Smooth muscle cell (in vitro differentiated cells): Measurements from ENCODE around the gene STUM. TPM values are rescaled to one million over a fixed set of nuclear protein-coding genes. Genes with fewer than 3 reads are reported as not detected.

Experiments
- DNase-seq: peaks from one replicate; lab custom pipeline; 2025; ENCODE audit not compliant: unreplicated experiment; lab: John Stamatoyannopoulos, UW
- H2AFZ ChIP-seq: fragments of 200-600 bp; sonication (generic); 2 replicates; pipeline ENCODE4 v1.6.0; 2016; ENCODE audit warnings: antibody characterized with exemption, low read depth, mild to moderate bottlenecking
- H3F3A ChIP-seq: fragments of 200-600 bp; sonication (generic); 2 replicates; pipeline ENCODE4 v1.6.0; 2017; ENCODE audit warnings: antibody characterized with exemption, low read depth
- H3K27ac ChIP-seq: fragments of 200-600 bp; sonication (generic); 2 replicates; pipeline ENCODE4 v1.5.1; 2016; ENCODE audit warnings: low read depth, mild to moderate bottlenecking
- H3K27me3 ChIP-seq: fragments of 200-600 bp; sonication (generic); 2 replicates; pipeline ENCODE4 v1.6.1; 2016; ENCODE audit warnings: low read depth, mild to moderate bottlenecking
- H3K36me3 ChIP-seq: fragments of 200-600 bp; sonication (generic); 2 replicates; pipeline ENCODE4 v1.5.1; 2016; ENCODE audit warnings: low read depth
- H3K4me1 ChIP-seq: fragments of 200-600 bp; sonication (generic); 2 replicates; pipeline ENCODE4 v1.5.1; 2016; ENCODE audit warnings: low read depth
- H3K4me2 ChIP-seq: fragments of 200-600 bp; sonication (generic); 2 replicates; pipeline ENCODE4 v1.6.0; 2016; ENCODE audit warnings: mild to moderate bottlenecking
- H3K4me3 ChIP-seq: fragments of 200-600 bp; sonication (generic); 2 replicates; pipeline ENCODE4 v1.5.1; 2016; ENCODE audit warnings: mild to moderate bottlenecking
- H3K79me2 ChIP-seq: fragments of 200-600 bp; sonication (generic); 2 replicates; pipeline ENCODE4 v1.6.0; 2016; ENCODE audit warnings: low read depth, mild to moderate bottlenecking
- H3K9ac ChIP-seq: fragments of 200-600 bp; sonication (generic); 2 replicates; pipeline ENCODE4 v1.6.0; 2016; ENCODE audit warnings: low read depth
- H3K9me3 ChIP-seq: fragments of 200-600 bp; sonication (generic); replicated peaks from 2 replicates; pipeline ENCODE4 v1.5.1; 2016; ENCODE audit warnings: low read depth
- H4K20me1 ChIP-seq: fragments of 200-600 bp; sonication (generic); 2 replicates; pipeline ENCODE4 v1.6.0; 2016; ENCODE audit warnings: low read depth
- CTCF ChIP-seq: fragments of 200-600 bp; sonication (generic); IDR thresholded peaks from 2 replicates; pipeline ENCODE4 v1.5.1; 2017; ENCODE audit warnings: borderline replicate concordance, mild to moderate bottlenecking, antibody characterized with exemption; ENCODE audit not compliant: insufficient read depth, poor library complexity, severe bottlenecking
- WGBS: methylation state at CpG from one replicate; pipeline ENCODE4 v1.1.7; 2016; ENCODE audit warnings: low lambda C conversion rate; 5-methylcytosine and 5-hydroxymethylcytosine counted together
- polyA plus RNA-seq: library from polyadenylated mRNA; unstranded; fragments of >200 nt; fragmentation: Nextera tagmentation; extraction: Ambion mirVana; gene quantifications from 2 replicates; pipeline ENCODE4 v1.2.1, GENCODE V29; 2016
- total RNA-seq: library from RNA; depleted of rRNA; stranded (reverse); fragments of >200 nt; gene quantifications from 2 replicates; pipeline ENCODE4 v1.2.3, GENCODE V29; 2014

STUM gene
- total and polyA plus RNA-seq, 2 experiments from 2014 or later = 0.04 TPM; not detected in 1

GRCh38 chr1:226547754-226548191 lies 791 bp upstream of the STUM start:
- Histone ChIP-seq H3K36me3 (no peaks in the 10 kb centered on the region), H3K4me1 (peaks cover 10% of the 10 kb centered on the region), H2AFZ (no peak overlapping the region), H3K79me2 (no peaks in the 10 kb centered on the region), H4K20me1 (no peaks in the 10 kb centered on the region), H3K27ac (no peak overlapping the region), H3K27me3 (peaks cover 47% of the 10 kb centered on the region), H3K4me2 (peak overlapping the region; percentile 92), H3F3A (no peaks in the 10 kb centered on the region), H3K4me3 (peak overlapping the region; percentile 53), H3K9me3 (no peaks in the 10 kb centered on the region), H3K9ac (no peak overlapping the region)
- DNase-seq = peak; percentile 33
- TF ChIP-seq CTCF = peak; percentile 86
- 7% methylated on average over 16 of the region's 16 CpGs for WGBS

GRCh38 chr1:226549094-226549936 lies 751 bp downstream of the STUM start:
- Histone ChIP-seq H4K20me1 (no peaks in the 10 kb centered on the region), H3K79me2 (no peaks in the 10 kb centered on the region), H3F3A (no peaks in the 10 kb centered on the region), H3K4me1 (peaks cover 10% of the 10 kb centered on the region), H3K27ac (no peak overlapping the region), H3K27me3 (peaks cover 58% of the 10 kb centered on the region), H3K9me3 (no peaks in the 10 kb centered on the region), H3K4me3 (peak overlapping the region; percentile 53), H3K4me2 (peak overlapping the region; percentile 92), H2AFZ (no peak overlapping the region), H3K9ac (no peak overlapping the region), H3K36me3 (no peaks in the 10 kb centered on the region)
- no peak for DNase-seq
- WGBS = 4% methylated on average over 63 of the region's 73 CpGs
- no peak for TF ChIP-seq CTCF

GRCh38 chr1:226549937-226550671 lies 1.5 kb downstream of the STUM start:
- Histone ChIP-seq H3K4me3 (peak overlapping the region; percentile 53), H3K27ac (no peak overlapping the region), H3F3A (no peaks in the 10 kb centered on the region), H3K79me2 (no peaks in the 10 kb centered on the region), H3K9me3 (no peaks in the 10 kb centered on the region), H3K27me3 (peaks cover 63% of the 10 kb centered on the region), H3K4me1 (peaks cover 10% of the 10 kb centered on the region), H4K20me1 (no peaks in the 10 kb centered on the region), H3K4me2 (peak overlapping the region; percentile 92), H2AFZ (no peak overlapping the region), H3K9ac (no peak overlapping the region), H3K36me3 (no peaks in the 10 kb centered on the region)
- TF ChIP-seq CTCF = no peak
- 7% methylated on average over 20 of the region's 21 CpGs for WGBS
- no peak for DNase-seq
